ENCODE measurements around the gene SCNN1G.
"Not testable (repeated sequence)": the region's sequence is repeated elsewhere in the genome, so short reads cannot be mapped to it uniquely, and the experiment has no call there.

SCNN1G gene

GRCh38 chr16:23227529-23227928 is 45.0 kb downstream of the SCNN1G start:
- in situ Hi-C loops (cut with HindIII; ENCODE audit: low pct_ligation_motif_present, low pct_unique_long_range_greater_than_20kb, low sequenced_read_pairs): no loop called here
- DNase-seq: no peak

- in situ Hi-C loops (cut with HindIII; ENCODE audit: low pct_ligation_motif_present, low pct_unique_long_range_greater_than_20kb, low sequenced_read_pairs): no loop called here
- no peak for DNase-seq
These were observed 47.2 kb downstream of the SCNN1G start for GRCh38 chr16:23229714-23230113.

GRCh38 chr16:23232806-23233205 is 50.3 kb downstream of the SCNN1G start:
- in situ Hi-C loops (cut with HindIII; ENCODE audit: low pct_ligation_motif_present, low pct_unique_long_range_greater_than_20kb, low sequenced_read_pairs): no loop called here
- DNase-seq: no peak

GRCh38 chr16:23235176-23235575 is 52.6 kb downstream of the SCNN1G start:
- no peak for DNase-seq
- in situ Hi-C loops (cut with HindIII; ENCODE audit: low pct_ligation_motif_present, low pct_unique_long_range_greater_than_20kb, low sequenced_read_pairs): no loop called here

- no peak for DNase-seq
- in situ Hi-C loops (cut with HindIII; ENCODE audit: low pct_ligation_motif_present, low pct_unique_long_range_greater_than_20kb, low sequenced_read_pairs): no loop called here
These were observed 54.4 kb downstream of the SCNN1G start for GRCh38 chr16:23236983-23237382.

- no peak for DNase-seq
- in situ Hi-C loops (cut with HindIII; ENCODE audit: low pct_ligation_motif_present, low pct_unique_long_range_greater_than_20kb, low sequenced_read_pairs): no loop called here
These were observed 58.4 kb downstream of the SCNN1G start for GRCh38 chr16:23240994-23241393.

GRCh38 chr16:23244122-23244521 is 61.6 kb downstream of the SCNN1G start:
- no peak for DNase-seq
- in situ Hi-C loops (cut with HindIII; ENCODE audit: low pct_ligation_motif_present, low pct_unique_long_range_greater_than_20kb, low sequenced_read_pairs): no loop called here

- no peak for DNase-seq
- in situ Hi-C loops (cut with HindIII; ENCODE audit: low pct_ligation_motif_present, low pct_unique_long_range_greater_than_20kb, low sequenced_read_pairs): no loop called here
These were observed 62.7 kb downstream of the SCNN1G start for GRCh38 chr16:23245268-23245667.

GRCh38 chr16:23248261-23249194 is 66.0 kb downstream of the SCNN1G start:
- DNase-seq: no peak
- in situ Hi-C loops (cut with HindIII; ENCODE audit: low pct_ligation_motif_present, low pct_unique_long_range_greater_than_20kb, low sequenced_read_pairs): no loop called here

- DNase-seq: no peak
- in situ Hi-C loops (cut with HindIII; ENCODE audit: low pct_ligation_motif_present, low pct_unique_long_range_greater_than_20kb, low sequenced_read_pairs): no loop called here
These were observed 67.3 kb downstream of the SCNN1G start for GRCh38 chr16:23249830-23250229.

- no peak for DNase-seq
- in situ Hi-C loops (cut with HindIII; ENCODE audit: low pct_ligation_motif_present, low pct_unique_long_range_greater_than_20kb, low sequenced_read_pairs): no loop called here
These were observed 69.8 kb downstream of the SCNN1G start for GRCh38 chr16:23252310-23252709.

- DNase-seq; in situ Hi-C loops (cut with HindIII; ENCODE audit: low pct_ligation_motif_present, low pct_unique_long_range_greater_than_20kb, low sequenced_read_pairs): not testable (repeated sequence)
These were observed 71.1 kb downstream of the SCNN1G start for GRCh38 chr16:23253650-23254049.

- peak; percentile 77 for DNase-seq
- in situ Hi-C loops (cut with HindIII; ENCODE audit: low pct_ligation_motif_present, low pct_unique_long_range_greater_than_20kb, low sequenced_read_pairs): no loop called here
These were observed 71.8 kb downstream of the SCNN1G start for GRCh38 chr16:23254338-23254737.

GRCh38 chr16:23255000-23255399 is 72.5 kb downstream of the SCNN1G start:
- no peak for DNase-seq
- in situ Hi-C loops (cut with HindIII; ENCODE audit: low pct_ligation_motif_present, low pct_unique_long_range_greater_than_20kb, low sequenced_read_pairs): no loop called here

GRCh38 chr16:23256440-23256839 is 73.9 kb downstream of the SCNN1G start:
- in situ Hi-C loops (cut with HindIII; ENCODE audit: low pct_ligation_motif_present, low pct_unique_long_range_greater_than_20kb, low sequenced_read_pairs): no loop called here
- DNase-seq: no peak

GRCh38 chr16:23257682-23258081 is 75.1 kb downstream of the SCNN1G start:
- in situ Hi-C loops (cut with HindIII; ENCODE audit: low pct_ligation_motif_present, low pct_unique_long_range_greater_than_20kb, low sequenced_read_pairs): no loop called here
- DNase-seq: no peak

GRCh38 chr16:23258919-23259237 is 76.3 kb downstream of the SCNN1G start:
- no peak for DNase-seq
- in situ Hi-C loops (cut with HindIII; ENCODE audit: low pct_ligation_motif_present, low pct_unique_long_range_greater_than_20kb, low sequenced_read_pairs): no loop called here
